Hippocampal formation (tissue), 2 donors: Measurements from ENCODE around the gene ZBTB4.

ENCODE experiments used
- DNase-seq, 2 donors: peaks; one replicate each; lab custom pipeline; 2025; lab: John Stamatoyannopoulos, UW

The ZBTB4 gene

GRCh38 chr17:7468804-7469389 is 10.5 kb downstream of the ZBTB4 start:
- no peak for DNase-seq

- no peak for DNase-seq
Observed at GRCh38 chr17:7468290-7468689, 11.1 kb downstream of the ZBTB4 start.

DNA sequence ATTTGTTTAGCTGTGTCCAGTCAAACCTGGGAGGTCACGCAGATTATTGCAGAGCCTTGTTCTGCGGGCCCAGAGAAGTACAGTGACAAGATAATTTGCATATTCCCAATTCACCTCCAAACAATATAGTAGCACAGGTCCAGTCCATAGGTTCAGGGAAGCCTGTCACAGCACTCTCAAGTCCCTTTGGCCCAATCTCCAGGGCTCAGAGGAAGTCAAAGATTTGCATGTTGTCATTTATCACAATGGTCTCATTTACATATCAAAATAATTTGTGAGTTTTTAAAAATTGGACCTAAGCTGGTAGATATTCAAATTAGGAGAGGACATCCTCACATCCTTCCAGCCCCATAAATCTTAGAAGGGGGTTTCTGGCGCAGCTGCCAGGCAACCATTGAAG is 11.9 kb downstream of the ZBTB4 start:
- no peak for DNase-seq

GRCh38 chr17:7466639-7467341 is 12.6 kb downstream of the ZBTB4 start:
- DNase-seq, result no peak

DNA sequence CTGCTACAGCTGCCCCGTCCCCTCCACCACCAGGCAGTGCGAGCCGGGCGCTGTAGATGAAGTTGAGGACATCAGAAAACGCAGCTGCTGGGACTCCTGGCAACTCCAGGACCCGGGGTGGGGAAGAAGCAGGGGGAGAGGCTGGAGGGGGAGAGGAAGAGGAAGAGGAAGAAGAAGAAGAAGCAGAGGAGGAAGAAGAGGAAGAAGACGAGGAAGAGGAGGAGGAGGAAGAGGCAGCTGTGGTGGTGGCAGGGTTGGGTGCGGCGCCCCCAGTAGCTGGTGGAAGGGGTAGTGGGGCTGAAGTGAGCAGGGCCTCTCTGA is 13.2 kb downstream of the ZBTB4 start:
- no peak for DNase-seq

- no peak for DNase-seq
Observed at GRCh38 chr17:7465597-7466275, 13.7 kb downstream of the ZBTB4 start.

DNA sequence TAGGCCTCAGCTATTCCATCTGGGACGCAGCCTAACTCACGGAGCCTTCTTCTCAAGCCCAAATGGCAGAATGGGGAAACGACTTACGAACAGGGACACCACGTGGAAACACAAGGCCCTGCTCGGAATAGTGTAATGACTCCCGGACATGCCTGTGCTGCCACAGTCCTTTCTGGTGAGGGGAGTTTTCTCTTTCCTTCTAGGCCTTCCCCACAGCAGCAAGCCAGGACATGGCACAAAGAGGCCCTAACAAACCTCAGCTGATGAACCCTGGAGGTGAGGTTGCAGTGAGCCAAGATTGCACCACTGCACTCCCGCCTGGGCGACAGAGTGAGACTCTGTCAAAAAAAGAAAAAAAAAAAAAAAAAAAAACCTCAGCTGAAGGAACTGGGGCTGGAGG is 15.3 kb downstream of the ZBTB4 start:
- no peak for DNase-seq

DNA sequence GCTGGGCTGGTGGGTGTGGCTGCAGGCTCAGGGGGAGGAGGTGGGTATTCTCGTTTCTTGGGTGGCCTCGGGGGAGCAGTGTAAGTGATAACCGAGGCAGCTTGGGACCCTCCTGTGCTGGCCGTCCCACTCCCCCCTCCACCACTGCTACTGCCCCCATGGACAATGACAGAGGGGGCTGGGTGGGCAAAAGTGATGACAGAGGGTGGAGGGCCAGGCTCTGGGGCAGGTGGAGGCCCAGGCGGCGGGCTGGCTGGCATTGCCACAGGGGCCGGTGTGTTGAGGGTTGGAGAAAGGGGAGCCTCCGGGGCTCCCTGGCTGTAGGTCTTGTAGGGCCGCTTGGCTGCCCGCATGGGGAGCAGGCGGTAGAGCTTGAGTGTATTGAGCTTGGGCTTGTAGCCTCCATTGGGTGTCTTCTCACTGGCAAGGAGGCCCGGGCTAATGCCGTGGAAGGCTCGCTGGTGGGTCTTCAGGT is 16.0 kb downstream of the ZBTB4 start:
- DNase-seq, result no peak

GRCh38 chr17:7462474-7463371 is 16.7 kb downstream of the ZBTB4 start:
- DNase-seq, result no peak

- DNase-seq, result no peak
Observed at GRCh38 chr17:7460850-7461660, 18.4 kb downstream of the ZBTB4 start.

DNA sequence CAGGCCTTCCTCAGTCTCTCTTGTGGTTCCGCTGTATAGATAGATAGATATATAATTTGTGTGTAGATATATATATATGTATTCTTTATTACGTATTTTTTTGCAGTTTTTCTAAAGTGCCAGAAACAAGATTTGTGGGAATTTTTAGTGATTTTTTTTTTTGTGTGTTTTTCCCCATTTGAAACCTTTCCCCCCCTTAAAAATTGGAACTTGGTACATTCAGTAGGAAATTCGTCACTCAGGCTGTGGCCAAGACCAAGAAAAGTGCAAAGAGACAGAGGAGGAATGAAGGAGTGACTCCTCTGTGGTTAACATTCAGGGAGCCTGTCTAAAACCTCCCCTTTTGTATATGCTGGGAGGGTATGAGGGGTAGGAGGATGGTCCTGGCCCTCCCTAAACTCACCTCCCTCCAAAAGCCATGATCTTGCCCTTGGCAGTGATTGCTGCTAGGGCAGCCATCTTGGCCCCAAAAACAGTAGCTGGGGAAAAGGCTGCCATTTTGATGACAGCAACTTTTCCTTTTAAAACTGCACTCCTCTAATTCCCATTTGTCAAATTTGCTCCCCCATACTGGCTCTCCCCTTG is 19.4 kb downstream of the ZBTB4 start:
- no peak for DNase-seq

- DNase-seq, result no peak
Observed at GRCh38 chr17:7448461-7448860, 31.0 kb downstream of the ZBTB4 start.

- no peak for DNase-seq
Observed at GRCh38 chr17:7445619-7445968, 33.8 kb downstream of the ZBTB4 start.

DNA sequence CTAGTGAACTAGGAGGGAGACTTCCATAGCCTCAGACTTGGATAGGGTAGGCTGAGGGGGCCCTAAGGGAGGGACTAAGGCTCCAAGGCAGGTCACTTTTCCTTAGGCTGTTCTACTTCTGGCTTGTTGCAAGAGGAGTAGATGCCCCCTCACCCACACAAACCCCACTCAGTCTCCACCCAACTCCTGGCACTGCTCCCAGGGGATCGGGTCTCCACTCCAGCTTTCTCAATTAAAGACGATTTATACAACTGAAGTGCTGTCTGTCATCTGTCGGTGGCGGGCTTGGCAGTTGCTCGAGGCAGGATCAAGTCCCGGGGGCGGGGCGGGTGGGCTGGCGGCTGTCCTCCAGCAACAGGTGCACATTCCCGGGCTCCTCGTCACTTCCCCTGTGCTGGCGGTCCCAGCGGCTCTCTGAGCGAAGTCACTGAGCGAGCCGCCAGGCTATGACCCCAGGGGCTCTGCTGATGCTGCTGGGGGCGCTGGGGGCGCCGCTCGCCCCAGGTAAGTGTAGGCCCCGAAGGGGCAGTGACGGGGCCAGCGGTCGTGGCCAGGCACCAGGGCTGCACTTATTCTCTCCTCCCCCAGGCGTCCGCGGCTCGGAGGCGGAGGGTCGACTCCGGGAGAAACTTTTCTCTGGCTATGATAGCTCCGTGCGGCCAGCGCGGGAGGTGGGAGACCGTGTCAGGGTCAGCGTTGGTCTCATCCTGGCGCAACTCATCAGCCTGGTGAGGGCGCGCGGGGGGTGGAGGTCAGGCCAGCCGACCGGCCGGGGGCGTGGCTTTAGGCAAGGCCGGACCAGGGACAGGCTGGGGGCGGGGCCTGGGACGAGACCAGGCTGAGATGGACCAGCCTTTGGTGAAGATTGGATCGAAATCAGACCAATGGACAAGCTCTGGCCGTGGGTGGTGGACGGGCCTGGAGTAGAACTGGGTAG is 34.5 kb downstream of the ZBTB4 start, which contains the start of gene CHRNB1:
CHRNB1 (plus strand) TSS at position 380 of the 937 bp plus-strand sequence; CDS start at position 447, 67 bp downstream.
- peak; percentile 16 to 80 for DNase-seq

GRCh38 chr17:7443499-7444485 is 35.6 kb downstream of the ZBTB4 start:
- DNase-seq, result no peak

GRCh38 chr17:7442142-7442541 is 37.3 kb downstream of the ZBTB4 start:
- no peak for DNase-seq

- DNase-seq, result no peak
Observed at GRCh38 chr17:7441266-7441665, 38.2 kb downstream of the ZBTB4 start.

- DNase-seq, result no peak
Observed at GRCh38 chr17:7440834-7441195, 38.6 kb downstream of the ZBTB4 start.
